GM12872 (cell line): Measurements from ENCODE around the gene REM2.

Experiments
- TF ChIP-seq, protein P1 (sequence below): IDR thresholded peaks from 3 replicates; pipeline ENCODE4 v1.5.1; 2011; ENCODE audit warnings: low read depth, mild to moderate bottlenecking, low read length, moderate library complexity; ENCODE audit not compliant: insufficient read depth

Gene REM2

DNA sequence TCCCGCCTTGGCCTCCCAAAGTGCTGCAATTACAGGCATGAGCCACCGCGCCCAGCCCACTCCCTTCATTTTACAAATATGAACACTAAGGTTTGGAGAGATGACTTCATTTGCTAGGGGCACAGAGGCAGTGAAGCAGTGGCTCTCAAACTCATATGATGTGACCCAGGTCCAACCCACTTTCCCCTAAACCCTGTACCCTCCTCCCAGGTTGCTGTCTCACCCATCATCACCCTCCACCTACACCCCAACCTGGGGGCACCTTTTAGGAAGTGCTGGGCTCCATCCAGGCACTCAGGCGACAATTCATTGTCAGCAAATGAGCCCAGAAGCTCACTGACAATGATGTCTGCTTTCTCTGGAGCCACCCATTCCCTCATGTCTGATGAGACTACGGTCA, 40.7 kb downstream of the REM2 start:
- TF ChIP-seq, protein P1, sequence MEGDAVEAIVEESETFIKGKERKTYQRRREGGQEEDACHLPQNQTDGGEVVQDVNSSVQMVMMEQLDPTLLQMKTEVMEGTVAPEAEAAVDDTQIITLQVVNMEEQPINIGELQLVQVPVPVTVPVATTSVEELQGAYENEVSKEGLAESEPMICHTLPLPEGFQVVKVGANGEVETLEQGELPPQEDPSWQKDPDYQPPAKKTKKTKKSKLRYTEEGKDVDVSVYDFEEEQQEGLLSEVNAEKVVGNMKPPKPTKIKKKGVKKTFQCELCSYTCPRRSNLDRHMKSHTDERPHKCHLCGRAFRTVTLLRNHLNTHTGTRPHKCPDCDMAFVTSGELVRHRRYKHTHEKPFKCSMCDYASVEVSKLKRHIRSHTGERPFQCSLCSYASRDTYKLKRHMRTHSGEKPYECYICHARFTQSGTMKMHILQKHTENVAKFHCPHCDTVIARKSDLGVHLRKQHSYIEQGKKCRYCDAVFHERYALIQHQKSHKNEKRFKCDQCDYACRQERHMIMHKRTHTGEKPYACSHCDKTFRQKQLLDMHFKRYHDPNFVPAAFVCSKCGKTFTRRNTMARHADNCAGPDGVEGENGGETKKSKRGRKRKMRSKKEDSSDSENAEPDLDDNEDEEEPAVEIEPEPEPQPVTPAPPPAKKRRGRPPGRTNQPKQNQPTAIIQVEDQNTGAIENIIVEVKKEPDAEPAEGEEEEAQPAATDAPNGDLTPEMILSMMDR: no peak

DNA sequence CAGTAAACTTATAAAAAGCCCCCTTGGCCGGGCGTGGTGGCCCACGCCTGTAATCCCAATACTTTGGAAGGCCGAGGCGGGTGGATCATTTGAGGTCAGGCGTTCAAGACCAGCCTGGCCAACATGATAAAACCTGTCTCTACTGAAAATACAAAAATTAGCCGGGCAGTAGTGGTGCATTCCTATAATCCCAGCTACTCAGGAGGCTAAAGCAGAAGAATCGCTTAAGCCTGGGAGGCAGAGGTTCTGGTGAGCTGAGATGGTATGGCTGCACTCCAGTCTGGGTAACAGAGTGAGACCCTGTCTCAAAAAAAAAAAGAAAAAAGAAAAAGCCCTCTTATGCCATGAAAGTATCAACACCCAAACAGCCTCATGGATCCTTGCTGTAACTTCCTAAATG, 42.5 kb downstream of the REM2 start:
- TF ChIP-seq, protein P1: no peak

DNA sequence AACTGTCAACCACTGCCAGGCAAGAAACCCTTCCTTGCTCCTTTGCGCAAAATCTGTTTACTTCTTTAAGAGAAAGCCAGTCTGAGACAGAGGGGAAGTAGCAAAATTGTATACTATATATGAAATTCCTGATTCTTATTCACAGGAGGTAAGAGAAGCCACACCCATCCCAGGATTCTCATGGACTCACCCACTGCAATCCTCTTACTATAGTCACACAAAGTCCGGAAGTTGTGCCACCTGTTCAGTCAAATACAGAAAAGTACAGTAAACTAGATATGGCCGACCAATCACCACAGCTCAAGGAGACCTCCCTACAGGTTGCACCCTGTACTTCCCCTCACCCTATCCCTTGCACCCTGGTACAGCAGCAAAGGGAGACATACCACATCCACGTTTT, 43.3 kb downstream of the REM2 start:
- TF ChIP-seq, protein P1: no peak

DNA sequence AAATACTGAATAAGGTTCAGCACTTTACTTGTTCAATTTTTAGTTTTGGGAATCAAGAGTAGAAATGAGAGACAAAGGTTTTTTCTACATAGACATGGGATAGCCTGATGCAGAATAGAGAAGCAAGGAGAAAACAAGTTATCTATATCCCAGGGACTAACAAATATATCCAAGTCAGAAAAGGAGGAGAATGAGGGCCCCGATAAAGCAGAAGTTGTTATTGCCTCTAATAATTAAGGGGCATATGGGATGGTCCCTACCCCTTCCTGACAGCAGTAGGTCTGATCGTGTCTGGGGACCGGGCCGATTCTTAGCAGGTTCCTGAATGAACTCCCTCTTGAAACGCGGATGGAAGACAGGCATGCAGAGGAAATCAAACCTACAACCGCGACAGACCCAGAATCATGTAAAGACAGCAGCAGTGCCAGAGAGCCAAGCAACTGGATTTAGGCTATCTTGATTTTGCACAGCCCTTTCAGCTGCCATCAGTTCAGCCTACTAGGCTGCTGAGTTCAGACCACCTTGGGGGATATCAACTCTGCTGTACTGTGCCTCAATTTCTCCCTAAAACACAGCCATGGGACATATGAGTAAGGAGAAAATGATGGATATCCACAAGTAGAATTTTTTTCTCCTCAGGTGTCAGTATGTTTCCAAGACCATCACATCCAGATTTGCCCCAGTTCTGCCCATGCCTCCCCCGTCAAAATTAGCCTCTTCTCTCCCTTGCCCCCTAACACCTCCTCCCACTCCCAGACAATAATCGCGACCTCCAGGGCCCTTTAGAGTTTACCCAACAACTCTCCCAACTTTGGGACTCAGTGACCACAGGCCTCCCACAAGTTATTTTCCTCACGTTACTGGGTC, 45.4 kb downstream of the REM2 start:
- TF ChIP-seq, protein P1: no peak

DNA sequence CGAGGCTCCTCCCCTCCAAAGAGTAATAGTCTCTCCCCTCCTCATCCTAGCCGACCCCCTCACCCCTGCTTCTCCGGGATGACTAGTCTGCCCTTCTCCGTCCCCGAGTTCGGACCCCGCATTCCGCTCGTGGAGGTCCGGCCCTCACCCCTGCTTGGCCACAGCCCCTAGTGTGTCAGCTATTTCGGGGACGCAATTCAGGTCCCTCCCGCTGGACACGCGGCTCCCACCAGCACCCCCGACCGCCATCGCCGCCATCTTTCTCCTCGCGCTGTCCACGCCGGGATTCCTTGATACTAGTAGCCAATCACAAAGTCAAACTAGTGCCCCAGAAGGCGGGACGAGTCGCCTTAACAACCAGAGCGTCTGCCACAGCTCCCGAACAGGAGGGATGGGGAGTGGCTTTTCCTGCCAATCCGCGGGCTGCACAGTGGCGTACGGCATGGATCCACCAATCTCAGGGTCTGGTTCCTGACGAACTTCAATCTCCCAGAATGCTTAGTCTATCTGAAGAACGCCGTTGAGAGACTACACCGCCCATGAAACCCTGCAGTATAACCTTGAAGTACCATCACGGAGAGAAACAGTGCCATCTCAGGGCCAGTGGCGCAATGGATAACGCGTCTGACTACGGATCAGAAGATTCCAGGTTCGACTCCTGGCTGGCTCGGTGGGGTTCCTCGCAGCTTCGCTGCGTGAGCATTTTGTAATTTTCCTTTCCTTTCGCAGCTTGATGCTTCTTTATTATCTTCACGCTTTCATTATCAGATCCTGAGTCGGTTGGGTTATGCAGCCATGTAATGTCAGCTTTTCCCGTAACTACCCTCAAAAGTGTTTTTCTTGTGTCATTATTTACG, 46.3 kb downstream of the REM2 start, which contains the start of gene PRMT5:
Gene PRMT5, minus strand, starts transcription at position 273 of the 857 bp plus-strand sequence. Its CDS starts 15 bp downstream, at position 258.
- TF ChIP-seq, protein P1: no peak

DNA sequence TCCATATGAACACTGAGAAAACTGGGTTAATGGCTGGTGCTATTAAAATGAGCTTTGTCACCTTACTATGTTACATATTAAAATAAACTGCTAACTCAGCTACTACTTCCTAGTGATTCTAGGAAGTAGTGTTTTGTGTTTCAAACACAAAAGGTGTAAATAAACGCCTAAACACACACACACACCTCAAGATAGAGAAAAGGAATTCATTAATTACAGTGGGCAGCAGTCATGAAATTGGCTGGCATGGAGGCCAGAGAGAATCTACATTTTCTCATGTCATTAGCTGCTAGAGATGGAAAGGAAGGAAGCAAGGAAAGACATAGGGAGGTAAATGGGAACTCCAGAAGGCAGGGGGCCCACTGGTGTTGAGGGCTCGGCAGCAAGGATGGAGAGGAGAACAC, 46.9 kb downstream of the REM2 start:
- TF ChIP-seq, protein P1: no peak

DNA sequence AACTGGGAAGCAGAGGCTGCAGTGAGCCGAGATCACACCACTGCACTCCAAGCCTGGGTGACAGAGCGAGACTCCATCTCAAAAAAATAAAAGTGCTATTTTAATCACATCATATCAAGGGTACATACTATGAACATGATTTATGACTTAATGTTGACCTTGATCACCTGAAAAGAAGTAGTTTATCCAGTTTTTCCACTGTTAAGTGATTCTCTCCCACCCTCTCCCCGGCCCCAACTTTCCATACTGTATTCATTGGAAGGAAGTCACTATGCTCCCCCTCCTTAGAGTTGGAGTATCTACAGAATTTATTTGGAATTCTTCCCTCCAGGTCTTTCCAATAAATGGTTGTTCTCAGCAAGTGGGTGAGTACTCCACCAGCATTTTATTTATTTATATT, 49.1 kb downstream of the REM2 start:
- TF ChIP-seq, protein P1: no peak
